BE2C (cell line): ENCODE data around the gene GPER1.

ENCODE experiments used
- DNase-seq: peaks from one replicate; pipeline ENCODE4 v3.0.0-alpha.2; 2020
- H3K27me3 ChIP-seq: fragments of 250-450 bp; sonication (Bioruptor Pico); 2 replicates; pipeline ENCODE4 v1.5.1; 2020; ENCODE audit warnings: mild to moderate bottlenecking
- H3K36me3 ChIP-seq: fragments of 250-450 bp; sonication (Bioruptor Pico); 2 replicates; pipeline ENCODE4 v1.5.1; 2020; ENCODE audit warnings: mild to moderate bottlenecking
- H3K4me1 ChIP-seq: fragments of 250-450 bp; sonication (Bioruptor Pico); 2 replicates; pipeline ENCODE4 v1.5.1; 2020
- H3K4me3 ChIP-seq: 2 replicates; pipeline ENCODE4 v1.5.1; 2011; ENCODE audit warnings: low read depth, low read length
- H3K9me3 ChIP-seq: fragments of 250-450 bp; sonication (Bioruptor Pico); 2 replicates; pipeline ENCODE4 v1.5.1; 2020
- CTCF ChIP-seq: IDR thresholded peaks from 2 replicates; pipeline ENCODE4 v1.5.1; 2012; ENCODE audit warnings: mild to moderate bottlenecking, low read depth, low read length

The GPER1 gene

DNA sequence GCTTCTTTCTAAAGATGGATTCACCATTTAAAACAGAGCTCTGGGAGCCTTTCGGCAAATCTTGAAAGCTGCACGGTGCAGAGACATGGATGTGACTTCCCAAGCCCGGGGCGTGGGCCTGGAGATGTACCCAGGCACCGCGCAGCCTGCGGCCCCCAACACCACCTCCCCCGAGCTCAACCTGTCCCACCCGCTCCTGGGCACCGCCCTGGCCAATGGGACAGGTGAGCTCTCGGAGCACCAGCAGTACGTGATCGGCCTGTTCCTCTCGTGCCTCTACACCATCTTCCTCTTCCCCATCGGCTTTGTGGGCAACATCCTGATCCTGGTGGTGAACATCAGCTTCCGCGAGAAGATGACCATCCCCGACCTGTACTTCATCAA, 3.7 kb downstream of the GPER1 start:
- H3K27me3 ChIP-seq = no peaks in the 10 kb centered on the region
- DNase-seq = no peak
- peaks cover 10% of the 10 kb centered on the region for H3K36me3 ChIP-seq
- H3K9me3 ChIP-seq = no peaks in the 10 kb centered on the region
- H3K4me1 ChIP-seq = peaks cover 28% of the 10 kb centered on the region
- H3K4me3 ChIP-seq = no peak overlapping the region
- TF ChIP-seq CTCF = no peak

- Histone ChIP-seq H3K27me3 (no peaks in the 10 kb centered on the region), H3K9me3 (no peaks in the 10 kb centered on the region), H3K4me3 (no peak overlapping the region), H3K36me3 (peaks cover 10% of the 10 kb centered on the region), H3K4me1 (peaks cover 28% of the 10 kb centered on the region)
- TF ChIP-seq CTCF = no peak
- no peak for DNase-seq
These were observed 4.3 kb downstream of the GPER1 start for GRCh38 chr7:1092161-1092632.

- Histone ChIP-seq H3K4me1 (peaks cover 22% of the 10 kb centered on the region), H3K36me3 (peaks cover 10% of the 10 kb centered on the region), H3K4me3 (no peak overlapping the region), H3K27me3 (no peaks in the 10 kb centered on the region), H3K9me3 (no peaks in the 10 kb centered on the region)
- no peak for TF ChIP-seq CTCF
- DNase-seq = no peak
These were observed 5.0 kb downstream of the GPER1 start for GRCh38 chr7:1092806-1093501.

- no peak for DNase-seq
- TF ChIP-seq CTCF = no peak
- Histone ChIP-seq H3K4me1 (peaks cover 17% of the 10 kb centered on the region), H3K4me3 (no peak overlapping the region), H3K27me3 (no peaks in the 10 kb centered on the region), H3K9me3 (no peaks in the 10 kb centered on the region), H3K36me3 (peaks cover 10% of the 10 kb centered on the region)
These were observed 5.6 kb downstream of the GPER1 start for GRCh38 chr7:1093502-1093843.

DNA sequence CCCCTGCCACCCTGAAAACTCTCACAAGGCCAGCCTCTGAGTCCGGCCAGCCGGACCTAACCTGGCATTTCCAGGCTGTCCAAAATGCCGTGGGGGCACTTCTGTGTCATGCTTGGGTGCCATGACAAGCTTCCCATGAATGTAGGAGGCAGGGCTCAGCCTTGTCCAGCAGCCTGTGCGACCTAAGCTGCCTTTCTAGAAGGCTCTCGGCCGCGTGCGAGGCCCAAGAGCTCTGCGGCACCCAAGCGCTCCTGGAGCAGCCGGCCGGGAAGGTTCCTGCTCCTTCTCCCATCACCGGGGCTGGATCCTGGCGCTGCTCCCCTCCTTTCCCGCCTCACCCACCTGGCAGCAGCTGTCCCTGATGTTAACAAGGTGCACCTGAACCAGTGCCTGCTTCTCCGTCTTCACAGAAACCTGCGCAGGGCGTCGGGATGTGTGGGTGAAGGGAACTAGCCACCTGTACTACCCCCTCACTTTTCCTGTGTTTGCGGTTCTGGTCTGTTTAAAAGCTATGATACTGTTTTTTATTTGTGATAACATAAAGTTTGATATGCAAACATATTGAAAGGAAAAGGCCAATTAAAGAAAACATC, 6.1 kb downstream of the GPER1 start:
- H3K36me3 ChIP-seq = peaks cover 10% of the 10 kb centered on the region
- no peak for DNase-seq
- no peaks in the 10 kb centered on the region for H3K27me3 ChIP-seq
- TF ChIP-seq CTCF = no peak
- no peaks in the 10 kb centered on the region for H3K9me3 ChIP-seq
- H3K4me3 ChIP-seq = no peak overlapping the region
- peaks cover 17% of the 10 kb centered on the region for H3K4me1 ChIP-seq

GRCh38 chr7:1094870-1095269, 7.0 kb downstream of the GPER1 start:
- H3K4me1 ChIP-seq = peaks cover 17% of the 10 kb centered on the region
- no peaks in the 10 kb centered on the region for H3K9me3 ChIP-seq
- no peak for DNase-seq
- peaks cover 10% of the 10 kb centered on the region for H3K36me3 ChIP-seq
- no peaks in the 10 kb centered on the region for H3K27me3 ChIP-seq
- no peak for TF ChIP-seq CTCF
- no peak overlapping the region for H3K4me3 ChIP-seq
